ENCODE data around the gene BCKDHA. TPM values are rescaled to one million over a fixed set of nuclear protein-coding genes. Genes with fewer than 3 reads are reported as not detected.

BCKDHA gene
- total and polyA plus RNA-seq, 9 of the 15 experiments (the other 6 are each of a cell fraction or from before 2014, with no cell fraction given) = 4.5 to 52.5 (median 14.1) TPM

GRCh38 chr19:41351339-41352245 lies 46.0 kb upstream of the BCKDHA start (continued):
- TF ChIP-seq SMAD1 (IDR thresholded peaks at IDR 0.05; ENCODE audit: low read depth, low read length, partially characterized antibody) (no peak), ZFX (CRISPR knock-in tag; IDR thresholded peaks at IDR 0.05) (no peak)

DNA sequence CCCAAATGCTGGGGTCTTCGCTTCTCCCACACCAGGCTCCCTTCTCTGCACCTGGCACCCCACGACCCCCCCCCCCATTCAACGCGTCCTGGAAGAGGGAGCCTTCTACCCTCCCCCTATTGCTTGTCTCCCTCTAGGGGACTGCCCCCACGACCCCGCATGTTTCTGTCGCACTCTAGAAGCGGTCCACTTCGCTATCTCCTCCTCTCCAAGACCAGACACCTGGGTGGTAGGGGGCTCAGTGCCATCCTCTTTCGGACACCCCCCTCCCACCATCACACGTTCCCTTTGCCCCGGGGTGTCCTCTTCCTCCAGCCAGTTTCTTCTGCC lies 45.4 kb upstream of the BCKDHA start:
- no peak for FAIRE-seq
- Histone ChIP-seq H3K9me1 (ENCODE audit: control insufficient read depth, insufficient read depth, low read length) (no peaks in the 10 kb centered on the region), H3K4me1 (replicated peaks in 1 of 2; ENCODE audit: control insufficient read depth in 2 of 2, insufficient read depth in 2 of 2, low read length in 2 of 2) (peaks cover 11 to 44% of the 10 kb centered on the region in 2 experiments), H3K9ac (ENCODE audit: insufficient read depth in 1 of 2, low read depth in 2 of 2, low read length in 2 of 2) (peak overlapping the region; percentile 85 to 99), H3K9me3 (replicated peaks; ENCODE audit: control insufficient read depth, insufficient read depth, low read depth, low read length) (no peaks in the 10 kb centered on the region), H3K4me3 (peak overlapping the region; percentile 98), H2AFZ (ENCODE audit: low read depth, low read length) (no peak overlapping the region), H3K27ac (ENCODE audit: extremely low read depth, low read depth, low read length) (peak overlapping the region; percentile 93), H3K27me3 (ENCODE audit: control insufficient read depth in 2 of 2, insufficient read depth in 2 of 2, low read length in 2 of 2) (no peaks in the 10 kb centered on the region), H3K79me2 (ENCODE audit: control insufficient read depth, insufficient read depth, low read length) (peaks cover 66% of the 10 kb centered on the region), H3K36me3 (ENCODE audit: control insufficient read depth, insufficient read depth, low read length) (peaks cover 37% of the 10 kb centered on the region), H3K4me2 (ENCODE audit: insufficient read depth, low read length) (peak overlapping the region; percentile 100), H4K20me1 (replicated peaks; ENCODE audit: control insufficient read depth, insufficient read depth, low read length) (peaks cover 17% of the 10 kb centered on the region)
- ATAC-seq = no peak
- no peak for DNase-seq (ENCODE audit: extremely low read depth in 1 of 4, low spot score in 3 of 4)
- in situ Hi-C loops (cut with MboI) (no loop called here), intact Hi-C loops (cut with micrococcal nuclease) (loop anchor here (1.0 to 5.0 kb wide), 3 partner anchors 29 to 90 kb away; partner anchors contain the start of gene HNRNPUL1)
- ChIA-PET POLR2A (interaction anchor here (0.6 to 3.1 kb wide), 10 partner anchors 10 to 156 kb away, joined by 3 to 20 read pairs (median 4); partner anchors contain the start of gene B9D2), CTCF (ENCODE audit: low intra/inter-chr PET ratio) (no interaction called here)
- no TSS peak for BruUV-seq (replicated peaks)
- WGBS (ENCODE audit: insufficient coverage, low coverage, missing lambda C conversion rate) = 0% methylated on average over 10 of the region's 12 CpGs
- TF ChIP-seq ZNF165 (CRISPR knock-in tag; IDR thresholded peaks at IDR 0.05; ENCODE audit: borderline replicate concordance) (no peak), ZNF445 (CRISPR knock-in tag; IDR thresholded peaks at IDR 0.05; ENCODE audit: low read depth) (no peak), KAT8 (IDR thresholded peaks at IDR 0.05; ENCODE audit: low read depth) (no peak), GABPA (tag; conservative IDR thresholded peaks at IDR 0.05; ENCODE audit: low read depth) (no peak), NR1H2 (CRISPR knock-in tag; IDR thresholded peaks at IDR 0.05) (no peak), POLR2AphosphoS2 (IDR thresholded peaks at IDR 0.05; ENCODE audit: low read length) (no peak), BRD9 (IDR thresholded peaks at IDR 0.05; ENCODE audit: low read depth, partially characterized antibody) (no peak), ZNF121 (CRISPR knock-in tag; conservative IDR thresholded peaks at IDR 0.05) (no peak), CREM (IDR thresholded peaks at IDR 0.05; ENCODE audit: low read depth) (no peak), ZNF232 (CRISPR knock-in tag; IDR thresholded peaks at IDR 0.05) (no peak), RB1 (IDR thresholded peaks at IDR 0.05; ENCODE audit: low read depth) (no peak), NONO (IDR thresholded peaks at IDR 0.05; ENCODE audit: low read depth in 2 of 2, low read length in 1 of 2) (no peak), CREB3L1 (IDR thresholded peaks at IDR 0.05; ENCODE audit: borderline replicate concordance, low read depth) (no peak), POLR2A (conservative IDR thresholded peaks at IDR 0.05) (peak; percentile 7), RBM22 (IDR thresholded peaks at IDR 0.05; ENCODE audit: low read depth, low read length, poor library complexity, severe bottlenecking) (no peak), MAFK (IDR thresholded peaks at IDR 0.05; ENCODE audit: low read length) (no peak), ZBTB17 (CRISPR knock-in tag; IDR thresholded peaks at IDR 0.05) (no peak)

Measured in K562 (cell line).